OCI-LY1 (cell line): ENCODE measurements around the gene SLC26A9.

Experiments
- H2AFZ ChIP-seq: fragments of 200-600 bp; sonication (generic), shearing (Covaris generic); 2 replicates; pipeline ENCODE4 v1.6.0; 2014; ENCODE audit warnings: antibody characterized with exemption, mild to moderate bottlenecking, low read length
- H3F3A ChIP-seq: fragments of 200-600 bp; sonication (generic), shearing (Covaris generic); 2 replicates; pipeline ENCODE4 v1.6.0; 2014; ENCODE audit warnings: mild to moderate bottlenecking, antibody characterized with exemption, low read length, moderate library complexity; ENCODE audit not compliant: insufficient read depth
- H3K27ac ChIP-seq: fragments of 200-600 bp; sonication (generic); 2 replicates; pipeline ENCODE4 v1.5.1; 2014; ENCODE audit warnings: low read length, mixed run types, mild to moderate bottlenecking, low read depth; ENCODE audit not compliant: poor library complexity, severe bottlenecking
- H3K27me3 ChIP-seq: fragments of 200-600 bp; sonication (generic); 2 replicates; pipeline ENCODE4 v1.6.0; 2014; ENCODE audit warnings: antibody characterized with exemption, mild to moderate bottlenecking, low read length, moderate library complexity; ENCODE audit not compliant: insufficient read depth
- H3K36me3 ChIP-seq: fragments of 200-600 bp; sonication (generic); 2 replicates; pipeline ENCODE4 v1.6.1; 2014; ENCODE audit warnings: mild to moderate bottlenecking, antibody characterized with exemption, low read length, moderate library complexity, mixed read lengths; ENCODE audit not compliant: insufficient read depth
- H3K4me1 ChIP-seq: fragments of 200-600 bp; sonication (generic); 2 replicates; pipeline ENCODE4 v1.5.1; 2014; ENCODE audit warnings: mild to moderate bottlenecking, low read length, moderate library complexity; ENCODE audit not compliant: insufficient read depth, severe bottlenecking
- H3K4me2 ChIP-seq: fragments of 200-600 bp; sonication (generic), shearing (Covaris generic); 2 replicates; pipeline ENCODE4 v1.6.1; 2014; ENCODE audit warnings: low read length
- H3K4me3 ChIP-seq: fragments of 200-600 bp; sonication (generic); 2 replicates; pipeline ENCODE4 v1.5.1; 2014; ENCODE audit warnings: low read length, low read depth, mild to moderate bottlenecking, mixed read lengths; ENCODE audit not compliant: poor library complexity, severe bottlenecking
- H3K79me2 ChIP-seq: fragments of 200-600 bp; shearing (Covaris generic); 2 replicates; pipeline ENCODE4 v1.6.1; 2016; ENCODE audit warnings: mixed run types, low read length, mixed read lengths; ENCODE audit not compliant: insufficient read depth
- H3K9ac ChIP-seq: fragments of 200-600 bp; sonication (generic), shearing (Covaris generic); 2 replicates; pipeline ENCODE4 v1.6.1; 2014; ENCODE audit warnings: mild to moderate bottlenecking, low read length, mixed read lengths
- H3K9me2 ChIP-seq: fragments of 200-600 bp; sonication (generic), shearing (Covaris generic); 2 replicates; pipeline ENCODE4 v1.6.1; 2014; ENCODE audit warnings: low read depth, mild to moderate bottlenecking, low read length, mixed read lengths
- H3K9me3 ChIP-seq: fragments of 200-600 bp; shearing (Covaris generic); 2 replicates; pipeline ENCODE4 v1.6.1; 2014; ENCODE audit warnings: low read length, mixed read lengths
- H4K20me1 ChIP-seq: fragments of 200-600 bp; sonication (generic), shearing (Covaris generic); 2 replicates; pipeline ENCODE4 v1.6.0; 2016; ENCODE audit warnings: mild to moderate bottlenecking, low read length; ENCODE audit not compliant: insufficient read depth
- CTCF ChIP-seq: fragments of 200-600 bp; sonication (generic), shearing (Covaris generic); IDR thresholded peaks from 2 replicates; pipeline ENCODE4 v1.5.1; 2017; ENCODE audit warnings: mild to moderate bottlenecking, antibody characterized with exemption, low read length, moderate library complexity, mixed read lengths
- EZH2 ChIP-seq: fragments of 200-600 bp; sonication (generic), shearing (Covaris generic); IDR thresholded peaks from 2 replicates; pipeline ENCODE4 v1.8.0; 2017; ENCODE audit warnings: borderline replicate concordance, mixed run types, mild to moderate bottlenecking, antibody characterized with exemption, low read length, moderate library complexity, mixed read lengths

The SLC26A9 gene

DNA sequence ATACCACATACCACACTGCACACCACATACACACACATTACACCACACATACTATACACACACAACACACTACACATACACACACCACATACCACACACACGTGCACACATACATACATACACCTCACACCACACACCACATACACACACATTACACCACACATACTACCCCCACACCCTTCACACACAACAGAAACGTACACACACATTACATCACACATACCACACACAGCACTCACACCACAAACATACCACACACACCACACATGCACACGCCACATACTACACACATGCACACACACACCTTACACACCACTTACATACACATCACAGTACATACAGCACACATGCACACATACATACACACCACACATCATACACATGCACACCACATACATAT is 31.5 kb upstream of the SLC26A9 start:
- H3K4me2 ChIP-seq = no peak overlapping the region
- H3K9ac ChIP-seq = no peak overlapping the region
- H3K27ac ChIP-seq = no peak overlapping the region
- no peaks in the 10 kb centered on the region for H3F3A ChIP-seq
- no peak overlapping the region for H3K4me3 ChIP-seq
- no peak for TF ChIP-seq EZH2
- TF ChIP-seq CTCF = no peak
- H3K27me3 ChIP-seq = peaks cover 3% of the 10 kb centered on the region; the same call in 1 of the 2 replicates
- H4K20me1 ChIP-seq = no peaks in the 10 kb centered on the region
- H3K79me2 ChIP-seq = no peaks in the 10 kb centered on the region
- H3K9me3 ChIP-seq = no peaks in the 10 kb centered on the region
- H3K36me3 ChIP-seq = no peaks in the 10 kb centered on the region
- H3K9me2 ChIP-seq = no peaks in the 10 kb centered on the region
- no peak overlapping the region for H2AFZ ChIP-seq
- no peaks in the 10 kb centered on the region for H3K4me1 ChIP-seq

DNA sequence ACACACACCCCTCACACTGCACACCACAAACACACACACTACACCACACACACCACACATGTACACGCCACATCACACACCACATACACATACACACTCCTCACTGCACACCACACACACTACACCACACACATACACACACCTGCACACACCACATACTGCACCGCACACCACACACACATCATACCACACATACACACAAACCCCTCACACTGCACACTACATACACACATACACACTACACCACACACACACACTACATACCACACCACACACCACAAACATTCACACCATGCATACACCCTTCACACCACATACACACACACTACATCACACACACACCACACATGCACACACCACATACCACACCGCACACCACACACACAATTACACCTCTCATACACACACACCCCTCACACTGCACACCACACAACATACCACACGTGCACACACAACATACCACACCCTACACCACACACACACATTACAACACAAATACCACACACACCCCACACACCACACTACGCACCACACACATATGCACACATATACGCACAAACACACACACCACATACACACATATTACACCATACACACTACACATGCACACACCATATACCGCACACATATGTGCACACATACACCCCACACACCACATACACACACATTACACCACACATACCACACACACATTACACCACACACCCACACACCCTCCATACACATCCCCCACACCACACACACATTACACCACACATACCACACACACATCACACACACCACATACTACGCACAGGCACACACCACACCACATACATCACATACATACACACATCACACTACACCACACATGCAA is 30.3 kb upstream of the SLC26A9 start:
- no peak overlapping the region for H2AFZ ChIP-seq
- no peak overlapping the region for H3K9ac ChIP-seq
- no peaks in the 10 kb centered on the region for H3K36me3 ChIP-seq
- TF ChIP-seq CTCF = no peak
- H3K9me3 ChIP-seq = no peaks in the 10 kb centered on the region
- H3K79me2 ChIP-seq = no peaks in the 10 kb centered on the region
- no peak overlapping the region for H3K4me2 ChIP-seq
- no peak overlapping the region for H3K27ac ChIP-seq
- no peaks in the 10 kb centered on the region for H4K20me1 ChIP-seq
- H3K27me3 ChIP-seq = peaks cover 5% of the 10 kb centered on the region; the same call in 1 of the 2 replicates
- no peaks in the 10 kb centered on the region for H3F3A ChIP-seq
- H3K4me1 ChIP-seq = no peaks in the 10 kb centered on the region
- H3K9me2 ChIP-seq = no peaks in the 10 kb centered on the region
- no peak overlapping the region for H3K4me3 ChIP-seq

- H3K9me3 ChIP-seq = no peaks in the 10 kb centered on the region
- H4K20me1 ChIP-seq = no peaks in the 10 kb centered on the region
- no peaks in the 10 kb centered on the region for H3K9me2 ChIP-seq
- no peak overlapping the region for H3K4me3 ChIP-seq
- H3K9ac ChIP-seq = no peak overlapping the region
- H3K4me2 ChIP-seq = no peak overlapping the region
- H3K36me3 ChIP-seq = no peaks in the 10 kb centered on the region
- H3K79me2 ChIP-seq = no peaks in the 10 kb centered on the region
- no peaks in the 10 kb centered on the region for H3K4me1 ChIP-seq
- no peaks in the 10 kb centered on the region for H3F3A ChIP-seq
- no peak overlapping the region for H3K27ac ChIP-seq
- TF ChIP-seq CTCF (no peak), EZH2 (no peak)
- H3K27me3 ChIP-seq = peaks cover 8% of the 10 kb centered on the region; the same call in 1 of the 2 replicates
- no peak overlapping the region for H2AFZ ChIP-seq
Observed at GRCh38 chr1:205972491-205973168, 29.4 kb upstream of the SLC26A9 start.
